Upper lobe of left lung (tissue), 4 donors: ENCODE results near the gene CLSTN2.

Source experiments
- CTCF ChIP-seq, 6 experiments: fragments of 450-650 bp in 4 of 6; fragments of 200-600 bp in 2 of 6; sonication (generic) in 2 of 6; IDR thresholded peaks; one replicate each; pipeline ENCODE4 v1.5.1; 2016 to 2019; ENCODE audit warnings: antibody characterized with exemption in 6 of 6
- EP300 ChIP-seq, 4 donors: sonication (generic); formaldehyde crosslinking; IDR thresholded peaks; one replicate each; pipeline ENCODE4 v1.5.1; 2017; ENCODE audit warnings: antibody characterized with exemption in 4 of 4, control low read depth in 2 of 4
- POLR2A ChIP-seq, 4 donors: fragments of 450-650 bp; IDR thresholded peaks; one replicate each; pipeline ENCODE4 v1.5.1; 2016 to 2017; ENCODE audit warnings: antibody characterized with exemption in 4 of 4, mild to moderate bottlenecking in 2 of 4
- POLR2AphosphoS5 ChIP-seq, 2 donors: sonication (generic); formaldehyde crosslinking; IDR thresholded peaks; one replicate each; pipeline ENCODE4 v1.5.1; 2017; ENCODE audit warnings: antibody characterized with exemption in 2 of 2

GRCh38 chr3:140443073-140443472 lies 508.1 kb downstream of the CLSTN2 start:
- TF ChIP-seq CTCF (IDR thresholded peaks at IDR 0.05): no peak
- TF ChIP-seq POLR2A (IDR thresholded peaks at IDR 0.05): no peak
- no peak for TF ChIP-seq POLR2AphosphoS5 (IDR thresholded peaks at IDR 0.05)
- TF ChIP-seq EP300 (IDR thresholded peaks at IDR 0.05): no peak
